GM12872 (cell line): Measurements from ENCODE around the gene PRXL2B.

ENCODE experiments used
- TF ChIP-seq, protein P1 (sequence below): IDR thresholded peaks from 3 replicates; pipeline ENCODE4 v1.5.1; 2011; ENCODE audit warnings: low read depth, mild to moderate bottlenecking, low read length, moderate library complexity; ENCODE audit not compliant: insufficient read depth

Gene PRXL2B

GRCh38 chr1:2602866-2603520 lies 16.4 kb downstream of the PRXL2B start:
- TF ChIP-seq, protein P1, sequence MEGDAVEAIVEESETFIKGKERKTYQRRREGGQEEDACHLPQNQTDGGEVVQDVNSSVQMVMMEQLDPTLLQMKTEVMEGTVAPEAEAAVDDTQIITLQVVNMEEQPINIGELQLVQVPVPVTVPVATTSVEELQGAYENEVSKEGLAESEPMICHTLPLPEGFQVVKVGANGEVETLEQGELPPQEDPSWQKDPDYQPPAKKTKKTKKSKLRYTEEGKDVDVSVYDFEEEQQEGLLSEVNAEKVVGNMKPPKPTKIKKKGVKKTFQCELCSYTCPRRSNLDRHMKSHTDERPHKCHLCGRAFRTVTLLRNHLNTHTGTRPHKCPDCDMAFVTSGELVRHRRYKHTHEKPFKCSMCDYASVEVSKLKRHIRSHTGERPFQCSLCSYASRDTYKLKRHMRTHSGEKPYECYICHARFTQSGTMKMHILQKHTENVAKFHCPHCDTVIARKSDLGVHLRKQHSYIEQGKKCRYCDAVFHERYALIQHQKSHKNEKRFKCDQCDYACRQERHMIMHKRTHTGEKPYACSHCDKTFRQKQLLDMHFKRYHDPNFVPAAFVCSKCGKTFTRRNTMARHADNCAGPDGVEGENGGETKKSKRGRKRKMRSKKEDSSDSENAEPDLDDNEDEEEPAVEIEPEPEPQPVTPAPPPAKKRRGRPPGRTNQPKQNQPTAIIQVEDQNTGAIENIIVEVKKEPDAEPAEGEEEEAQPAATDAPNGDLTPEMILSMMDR = no peak

DNA sequence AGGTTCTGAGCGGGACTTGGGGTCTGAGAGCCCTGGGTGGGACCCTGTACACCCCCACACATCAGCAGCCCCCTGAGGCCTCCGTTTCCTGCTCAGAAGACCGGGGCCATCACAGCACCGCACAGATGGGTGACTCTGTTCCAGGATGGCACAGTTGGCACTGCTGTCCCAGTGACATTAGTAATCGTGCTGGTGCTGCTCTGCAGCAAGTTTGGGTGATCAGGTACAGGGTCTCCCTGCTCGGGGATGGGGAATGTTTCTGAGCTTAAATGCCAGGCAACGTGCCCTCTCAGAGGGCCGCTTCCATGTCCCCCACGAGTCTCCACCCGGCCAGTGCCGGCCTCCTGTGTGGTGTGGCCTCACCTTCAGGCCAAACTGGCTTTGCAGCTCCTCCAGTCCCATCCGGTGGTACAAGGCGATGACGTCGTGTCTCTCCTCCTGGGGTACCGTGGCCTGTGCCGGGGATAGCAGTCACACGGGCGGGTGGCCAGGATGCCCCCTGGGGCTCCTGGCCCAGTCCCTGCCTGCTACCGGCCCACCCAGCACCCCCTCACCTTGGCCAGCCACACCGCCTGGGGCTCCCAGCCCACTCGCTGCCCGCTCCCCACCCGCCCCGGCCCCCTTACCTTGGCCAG lies 17.1 kb downstream of the PRXL2B start:
- TF ChIP-seq, protein P1 = no peak

GRCh38 chr1:2604156-2604843 lies 17.7 kb downstream of the PRXL2B start:
- TF ChIP-seq, protein P1 = no peak

DNA sequence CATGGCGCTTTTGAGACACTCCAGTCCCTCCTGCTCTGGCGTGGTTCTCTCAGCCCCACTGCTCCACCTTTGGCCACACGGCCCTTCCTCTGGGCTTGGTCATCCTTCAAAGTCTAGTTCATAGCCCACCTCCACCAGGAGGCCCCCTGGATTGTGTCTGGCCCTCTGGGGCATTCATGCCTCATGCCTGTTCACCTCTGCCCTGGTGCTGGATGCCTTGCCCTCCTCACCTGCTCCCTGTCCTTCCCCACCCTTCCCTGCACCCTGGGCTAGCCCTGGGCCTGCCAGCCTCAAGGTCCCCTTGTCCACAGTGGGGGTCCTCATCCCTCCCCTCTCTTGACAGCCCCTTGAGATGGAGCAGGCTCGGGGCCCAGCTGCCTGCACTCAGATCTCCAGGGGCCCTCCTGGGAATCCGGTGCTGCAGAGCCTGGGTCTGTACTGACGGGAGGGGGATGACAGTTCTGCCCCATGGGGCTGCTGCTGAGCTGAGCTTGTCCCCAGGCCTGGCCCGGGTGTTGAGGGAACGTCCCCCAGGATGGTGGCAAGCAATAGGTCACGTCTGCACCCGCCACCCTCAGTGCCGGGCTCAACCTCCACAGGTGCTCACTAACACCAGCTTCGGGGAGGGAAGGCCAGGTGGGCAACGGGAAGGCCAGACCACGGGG lies 18.4 kb downstream of the PRXL2B start:
- TF ChIP-seq, protein P1 = no peak

- TF ChIP-seq, protein P1 = no peak
Measured at GRCh38 chr1:2605509-2606395, 19.2 kb downstream of the PRXL2B start.

- TF ChIP-seq, protein P1 = no peak
Measured at GRCh38 chr1:2606396-2606880, 19.9 kb downstream of the PRXL2B start.
